HG03045 (cell line): ENCODE measurements around the gene C19orf12.

Source experiments
- ATAC-seq: cut with Tn5 transposase; IDR thresholded peaks from one replicate; pipeline ENCODE4 v1.9.1; 2021; ENCODE audit warnings: mild to moderate bottlenecking, moderate library complexity; ENCODE audit not compliant: unreplicated experiment

Gene C19orf12

DNA sequence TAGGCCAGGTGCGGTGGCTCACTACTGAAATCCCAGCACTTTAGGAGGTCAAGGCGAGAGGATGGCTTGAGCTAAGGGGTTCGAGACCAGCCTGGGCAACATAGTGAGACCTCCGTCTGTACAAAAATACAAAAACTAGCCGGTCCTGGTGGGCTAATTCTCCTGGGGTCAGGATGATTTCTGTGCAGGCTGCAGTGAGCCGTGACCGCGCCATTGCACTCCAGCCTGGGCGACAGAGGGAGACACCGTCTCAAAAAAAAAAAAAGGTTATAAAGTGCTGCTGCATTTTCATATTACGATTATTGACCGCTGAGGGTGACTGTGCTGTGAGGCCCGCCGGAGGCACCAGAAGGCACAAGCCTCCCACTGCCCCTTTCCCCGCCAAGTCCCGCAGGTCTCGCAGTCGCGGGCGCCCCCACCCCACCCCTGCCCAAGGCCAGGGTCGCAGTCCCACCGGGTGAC is 50.3 kb downstream of the C19orf12 start:
- ATAC-seq = no peak

DNA sequence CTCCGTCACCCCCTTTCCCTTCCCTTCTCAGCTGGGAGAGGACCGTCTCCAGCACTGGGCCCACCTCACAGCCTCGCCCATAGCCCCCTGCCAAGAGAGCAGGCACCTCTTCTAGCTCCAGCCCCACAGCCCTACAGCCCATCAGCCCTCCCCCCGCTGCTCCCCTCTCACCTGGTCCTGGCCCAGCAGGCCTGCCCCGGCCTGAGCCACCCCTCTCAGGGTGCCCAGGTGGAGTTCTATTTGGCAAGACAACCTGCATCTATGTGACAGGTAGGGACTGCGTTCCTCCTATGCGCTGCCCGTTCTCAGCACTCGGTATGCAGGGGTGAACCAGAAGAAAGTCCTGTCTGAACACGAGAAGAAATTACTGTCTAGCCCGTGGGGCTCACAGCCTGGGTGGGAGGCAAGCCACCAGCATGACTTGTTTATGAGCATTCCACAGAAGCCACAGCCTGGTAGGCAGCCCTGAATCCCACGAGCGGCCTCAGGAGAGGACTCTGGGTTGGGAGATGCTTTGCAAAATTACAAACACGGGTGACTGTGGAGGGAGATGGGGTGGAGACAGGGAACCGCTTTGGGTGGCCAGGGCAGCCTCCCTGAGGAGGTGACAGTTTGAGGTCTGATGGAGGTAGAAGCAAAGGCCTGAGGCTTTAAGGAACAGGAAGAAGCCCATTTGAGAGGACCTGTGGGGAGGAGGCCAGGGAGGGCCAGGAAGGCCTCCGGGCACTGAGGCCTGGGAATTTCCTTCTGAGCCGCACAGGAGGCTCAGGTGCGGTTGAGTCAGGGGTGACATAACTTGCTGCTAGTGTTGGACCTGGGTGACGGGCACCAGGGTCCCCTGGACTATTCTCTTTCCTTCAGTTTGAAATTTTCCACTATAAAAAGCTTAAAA is 51.0 kb downstream of the C19orf12 start:
- ATAC-seq = no peak

- ATAC-seq = no peak
These were observed 52.3 kb downstream of the C19orf12 start for GRCh38 chr19:29662604-29663404.

DNA sequence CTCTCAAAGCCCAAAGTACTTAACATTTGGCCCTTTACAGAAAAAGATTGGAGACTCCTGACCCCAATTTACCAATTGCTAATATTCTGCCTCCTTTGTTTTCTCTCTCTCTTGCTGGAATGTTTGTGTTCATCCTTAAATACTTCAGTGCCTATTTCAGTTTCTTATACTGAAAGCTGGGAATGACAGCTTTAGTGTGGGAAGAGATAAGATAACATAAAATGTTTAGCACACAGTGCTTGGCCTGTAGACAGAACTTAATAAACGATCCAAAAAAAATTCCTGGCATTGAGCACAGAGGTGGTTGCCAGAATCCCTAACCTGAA is 52.8 kb downstream of the C19orf12 start:
- no peak for ATAC-seq

- no peak for ATAC-seq
These were observed 54.2 kb downstream of the C19orf12 start for GRCh38 chr19:29660835-29661234.

- no peak for ATAC-seq
These were observed 56.7 kb downstream of the C19orf12 start for GRCh38 chr19:29658221-29658991.

GRCh38 chr19:29655648-29656335 is 59.3 kb downstream of the C19orf12 start:
- no peak for ATAC-seq

DNA sequence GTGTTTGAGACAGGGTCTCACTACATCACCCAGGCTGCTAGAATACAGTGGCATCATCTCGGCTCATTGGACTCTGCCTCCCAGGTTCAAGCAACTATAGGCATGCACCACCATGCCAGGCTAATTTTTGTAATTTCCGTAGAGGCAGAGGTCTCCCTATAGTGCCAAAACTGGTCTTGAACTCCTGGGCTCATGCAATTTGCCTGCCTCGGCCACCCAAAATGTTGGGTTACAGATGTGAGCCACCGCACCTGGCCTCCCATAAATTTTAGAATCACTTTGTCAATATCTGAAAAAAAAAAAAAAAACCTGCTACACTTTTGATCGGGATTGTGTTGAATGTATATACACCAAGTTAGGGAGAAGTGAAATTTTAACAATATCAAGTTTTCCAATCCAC is 61.7 kb downstream of the C19orf12 start:
- ATAC-seq = no peak

DNA sequence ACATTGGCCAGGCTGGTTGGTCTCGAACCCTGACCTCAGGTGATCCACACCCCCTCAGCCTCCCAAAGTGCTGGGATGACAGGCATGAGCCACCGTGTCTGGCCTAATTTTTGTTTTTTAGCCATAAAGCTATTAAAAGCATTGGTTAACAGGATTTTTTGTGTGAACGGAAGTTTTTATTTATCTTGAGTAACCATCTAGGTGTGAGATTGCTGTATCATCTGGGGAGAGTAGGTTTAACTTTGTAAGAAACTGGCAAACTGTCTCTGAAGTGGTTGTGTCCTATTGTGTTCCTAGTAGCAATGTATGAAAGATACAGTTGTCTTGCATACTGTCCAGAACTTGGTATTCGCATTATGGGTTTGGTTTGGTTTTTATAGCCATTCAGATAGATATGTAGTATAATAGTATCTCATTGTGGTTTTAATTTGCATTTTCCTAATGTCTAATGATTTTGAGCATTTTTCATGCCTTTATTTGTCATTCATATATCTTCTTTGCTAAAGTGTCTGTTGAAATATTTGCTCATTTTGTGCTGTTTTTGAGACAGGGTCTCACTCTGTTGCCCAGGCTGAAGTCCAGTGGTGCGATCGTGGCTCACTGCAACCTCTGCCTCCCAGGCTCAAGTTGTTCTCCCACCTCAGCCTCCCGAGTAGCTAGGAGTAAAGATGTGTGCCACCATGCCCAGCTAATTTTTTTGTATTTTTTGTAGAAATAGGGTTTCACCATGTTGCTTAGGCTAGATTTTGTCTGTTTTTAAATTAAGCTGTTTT is 63.3 kb downstream of the C19orf12 start:
- ATAC-seq = no peak

GRCh38 chr19:29650772-29651387 is 64.2 kb downstream of the C19orf12 start:
- ATAC-seq = no peak
